Urinary bladder (tissue), 4 donors: ENCODE measurements around the gene PRKG2. TPM values are rescaled to one million over a fixed set of nuclear protein-coding genes. Genes with fewer than 3 reads are reported as not detected.
A peak's percentile ranks its signal among the peaks of the same experiment; 100 is the strongest.
"Not testable (repeated sequence)": the region's sequence is repeated elsewhere in the genome, so short reads cannot be mapped to it uniquely, and the experiment has no call there.

Source experiments
- DNase-seq: peaks from one replicate; pipeline ENCODE4 v3.0.0-alpha.2; 2015; ENCODE audit errors: extremely low spot score
- H3K27ac ChIP-seq: one replicate; pipeline ENCODE4 v1.5.1; 2013; ENCODE audit warnings: low read depth, mild to moderate bottlenecking, moderate library complexity
- H3K36me3 ChIP-seq: one replicate; pipeline ENCODE4 v1.6.1; 2013; ENCODE audit warnings: mild to moderate bottlenecking, moderate library complexity; ENCODE audit not compliant: insufficient read depth
- H3K4me1 ChIP-seq: one replicate; pipeline ENCODE4 v1.6.1; 2013; ENCODE audit warnings: mild to moderate bottlenecking, moderate library complexity; ENCODE audit not compliant: insufficient read depth
- H3K4me3 ChIP-seq: one replicate; pipeline ENCODE4 v1.5.1; 2013; ENCODE audit warnings: low read depth, low read length
- WGBS: extraction: QIAGEN DNeasy Blood & Tissue Kit; methylation state at CpG from one replicate; pipeline ENCODE4 v1.1.7; 2013; 5-methylcytosine and 5-hydroxymethylcytosine counted together
- polyA plus RNA-seq: library from polyadenylated mRNA; stranded (reverse); fragments of 200-250 nt; gene quantifications from one replicate; pipeline ENCODE4 v1.2.3, GENCODE V29; 2013
- total RNA-seq: library from RNA; depleted of rRNA; stranded (reverse); fragments of >200 nt; gene quantifications from one replicate; pipeline ENCODE4 v1.2.3, GENCODE V29; 2014
- donor health status: healthy with polysubstance abuse.
- donor health status: healthy.

PRKG2 gene
- total and polyA plus RNA-seq, 2 donors, result 0.19 to 2.1 TPM

DNA sequence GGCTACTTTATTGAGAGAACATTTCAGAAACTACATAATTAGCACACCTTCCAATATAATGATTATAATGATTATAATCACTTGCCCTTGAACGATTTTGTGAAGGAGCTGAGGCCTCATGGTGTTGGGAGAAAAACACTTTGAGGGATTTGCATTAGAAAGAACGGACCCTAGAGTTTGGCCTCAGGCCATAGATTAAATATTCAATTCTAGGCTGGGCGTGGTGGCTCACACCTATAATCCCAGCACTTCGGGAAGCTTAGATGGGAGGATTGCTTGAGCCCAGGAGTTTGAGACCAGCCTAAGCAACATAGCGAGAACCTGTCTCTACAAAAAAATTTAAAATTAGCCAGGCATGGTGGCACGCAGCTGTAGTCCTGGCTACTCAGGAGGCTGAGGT is 12.9 kb upstream of the PRKG2 start:
- Histone ChIP-seq H3K36me3 (no peaks in the 10 kb centered on the region), H3K27ac (no peak overlapping the region), H3K4me1 (no peaks in the 10 kb centered on the region), H3K4me3 (no peak overlapping the region)
- 70% methylated on average over 6 of the region's 6 CpGs for WGBS
- DNase-seq, result no peak

DNA sequence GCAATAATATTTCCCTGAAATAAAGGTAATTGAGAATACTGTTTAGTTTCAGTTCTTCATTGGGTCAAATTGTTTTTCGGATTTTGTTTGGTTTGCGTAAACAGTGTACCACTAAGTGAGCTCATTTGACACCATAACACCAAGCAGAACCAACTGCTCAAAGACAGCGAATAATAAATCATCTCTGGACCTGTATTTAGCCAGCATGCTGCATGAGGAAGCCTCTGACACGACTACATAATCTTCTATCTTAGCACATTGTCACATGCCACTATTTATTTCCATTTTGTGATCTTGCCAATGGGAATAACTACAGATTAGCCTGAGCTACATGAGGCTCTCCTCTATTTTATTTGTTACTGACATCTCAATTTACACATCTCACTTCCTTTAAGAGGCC is 12.1 kb upstream of the PRKG2 start:
- Histone ChIP-seq H3K4me1 (no peaks in the 10 kb centered on the region), H3K36me3 (no peaks in the 10 kb centered on the region), H3K4me3 (no peak overlapping the region), H3K27ac (no peak overlapping the region)
- no peak for DNase-seq
- 50% methylated on average over 4 of the region's 4 CpGs for WGBS

DNA sequence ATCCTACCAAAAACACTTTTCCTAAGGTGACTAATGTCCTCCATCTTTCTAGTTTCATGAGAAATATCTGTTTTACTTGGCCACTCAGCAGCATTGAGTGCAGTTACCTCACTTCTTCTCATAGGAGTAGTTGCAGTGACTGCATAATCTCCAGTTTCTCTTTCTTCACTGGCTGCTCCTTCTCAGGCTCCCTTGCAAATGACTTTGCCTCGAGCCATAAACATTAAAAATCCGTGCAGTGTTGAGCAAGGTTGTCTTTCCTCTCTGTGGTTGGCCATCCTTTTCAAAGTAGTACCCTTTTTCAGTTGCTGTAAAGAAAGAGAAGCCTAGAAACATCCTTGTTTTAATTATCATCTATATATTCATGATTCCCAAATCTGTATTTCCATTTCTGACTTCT is 10.2 kb upstream of the PRKG2 start:
- 56% methylated on average over 2 of the region's 2 CpGs for WGBS
- DNase-seq, result no peak
- H3K4me1 ChIP-seq, result no peaks in the 10 kb centered on the region

DNA sequence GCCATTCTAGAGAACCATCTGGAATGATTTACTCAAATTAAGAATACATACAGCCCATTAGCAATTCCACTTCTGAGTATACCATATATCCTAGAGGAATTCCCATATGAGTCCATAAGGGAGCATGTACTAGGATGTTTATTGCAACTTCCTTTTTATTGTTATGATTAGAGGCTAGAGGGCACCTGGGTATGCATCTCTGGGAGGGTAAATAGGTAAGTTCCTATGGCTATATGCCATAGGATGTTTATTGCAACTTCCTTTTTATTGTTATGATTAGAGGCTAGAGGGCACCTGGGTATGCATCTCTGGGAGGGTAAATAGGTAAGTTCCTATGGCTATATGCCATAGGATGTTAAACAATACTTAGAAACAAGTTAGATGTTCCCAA is 7.1 kb upstream of the PRKG2 start:
- not testable (repeated sequence) for H3K36me3 ChIP-seq, H3K27ac ChIP-seq, H3K4me3 ChIP-seq, H3K4me1 ChIP-seq, DNase-seq

More for the DNA sequence above, 10.2 kb upstream of the PRKG2 start:
- H3K4me3 ChIP-seq, result no peak overlapping the region
- H3K27ac ChIP-seq, result no peak overlapping the region
- H3K36me3 ChIP-seq, result no peaks in the 10 kb centered on the region

DNA sequence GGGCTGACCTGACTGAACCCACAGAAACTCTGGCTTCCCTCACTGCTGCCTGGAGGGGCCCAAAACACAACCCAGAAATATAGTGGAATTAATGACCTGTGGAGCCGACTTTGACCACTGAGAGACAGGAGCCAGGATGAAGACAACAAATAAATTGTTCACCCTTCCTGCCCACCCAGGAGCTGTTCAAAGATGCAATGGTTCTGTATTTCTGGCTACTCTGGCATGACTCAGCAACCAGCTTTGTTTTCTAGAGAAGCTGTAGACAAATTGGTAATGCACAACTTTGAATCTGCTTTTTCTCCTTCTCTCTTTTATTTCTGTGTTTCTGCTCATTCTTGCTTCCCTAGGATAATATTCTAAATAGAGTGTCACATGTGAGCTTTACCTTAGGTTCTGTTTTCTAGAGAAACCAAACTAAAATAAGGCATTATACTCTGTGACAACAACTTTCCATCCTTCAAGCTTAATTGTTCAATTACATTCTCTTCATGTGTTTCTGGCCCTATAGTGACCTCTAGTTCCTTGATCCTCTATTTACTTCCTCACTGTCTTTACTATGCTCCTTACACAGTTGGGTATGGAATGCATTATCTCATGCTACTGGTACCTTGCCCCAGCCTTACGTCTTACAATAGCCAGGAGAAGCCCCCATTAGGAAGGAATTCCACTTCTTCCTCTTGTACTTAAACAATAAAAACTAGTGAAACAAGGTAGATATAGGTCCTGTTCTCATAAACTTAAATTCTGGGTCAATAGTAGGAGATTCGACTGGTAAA is 6.5 kb upstream of the PRKG2 start:
- Histone ChIP-seq H3K27ac (no peak overlapping the region), H3K4me3 (no peak overlapping the region), H3K4me1 (no peaks in the 10 kb centered on the region), H3K36me3 (no peaks in the 10 kb centered on the region)
- WGBS, result 76% methylated on average over 3 of the region's 3 CpGs
- DNase-seq, result no peak

DNA sequence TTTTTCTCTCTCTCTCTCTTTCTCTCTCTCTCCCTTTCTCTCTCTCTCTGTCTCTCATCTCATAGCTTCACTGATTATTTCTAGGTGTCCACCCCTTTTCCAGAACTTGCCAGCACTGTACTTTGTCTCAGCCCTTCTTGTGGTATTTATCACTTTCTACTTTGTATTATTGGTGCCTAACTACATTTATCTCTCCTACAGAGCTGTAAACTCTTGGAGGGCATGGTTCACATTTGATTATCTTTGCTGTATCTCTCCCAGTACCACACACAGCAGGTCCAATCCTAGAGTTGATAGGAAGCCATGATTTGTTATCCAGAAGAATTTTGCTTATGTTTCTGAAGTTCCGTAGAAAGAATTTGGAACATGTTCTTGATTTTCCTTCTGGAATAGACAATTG is 5.2 kb upstream of the PRKG2 start:
- no peak for DNase-seq
- H3K4me1 ChIP-seq, result no peaks in the 10 kb centered on the region
- no peaks in the 10 kb centered on the region for H3K36me3 ChIP-seq
- H3K4me3 ChIP-seq, result no peak overlapping the region
- no peak overlapping the region for H3K27ac ChIP-seq
- WGBS, result 62% methylated on average over 1 of the region's 1 CpG

DNA sequence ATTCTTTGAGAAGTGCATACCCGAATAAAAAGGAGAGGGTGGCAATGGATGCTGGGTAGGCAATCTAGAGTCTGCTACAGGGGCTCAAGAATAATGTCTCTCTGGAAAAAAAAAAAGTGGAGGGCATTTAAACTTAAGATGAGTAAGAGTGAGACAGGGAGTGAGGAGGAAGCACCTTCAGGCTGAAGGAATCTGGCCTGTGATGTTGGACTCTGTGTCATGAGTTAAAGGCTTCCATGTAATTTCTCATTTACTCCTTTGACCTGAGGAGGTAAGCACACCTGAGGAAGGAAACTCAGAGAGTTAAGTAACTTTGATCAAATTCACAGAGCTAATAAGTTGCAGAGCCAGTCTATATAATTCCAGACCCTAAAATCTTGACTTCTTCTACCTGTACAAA is 3.2 kb upstream of the PRKG2 start:
- H3K36me3 ChIP-seq, result no peaks in the 10 kb centered on the region
- 91% methylated on average over 1 of the region's 1 CpG for WGBS
- no peaks in the 10 kb centered on the region for H3K4me1 ChIP-seq
- DNase-seq, result no peak
- H3K27ac ChIP-seq, result no peak overlapping the region
- no peak overlapping the region for H3K4me3 ChIP-seq

DNA sequence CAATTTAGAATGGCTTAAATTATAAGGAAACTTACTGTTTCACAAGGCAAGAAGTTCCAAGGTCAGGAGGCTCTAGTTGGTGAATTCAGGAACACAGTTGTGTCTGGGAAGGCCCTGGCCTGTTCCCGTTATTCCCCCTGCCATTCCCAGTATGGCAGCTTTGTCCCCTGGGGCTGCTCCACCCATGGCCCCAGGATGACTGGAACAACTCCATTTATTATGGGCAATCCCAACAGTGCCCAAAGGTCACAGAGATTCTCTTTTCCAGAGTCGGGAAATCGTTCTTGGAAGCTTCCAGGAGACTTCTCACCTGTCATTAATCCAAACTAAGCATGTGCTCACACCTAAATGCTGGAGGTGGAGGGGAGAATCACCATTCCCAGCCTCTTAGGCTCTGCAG is 2.8 kb upstream of the PRKG2 start:
- 74% methylated on average over 3 of the region's 3 CpGs for WGBS

DNA sequence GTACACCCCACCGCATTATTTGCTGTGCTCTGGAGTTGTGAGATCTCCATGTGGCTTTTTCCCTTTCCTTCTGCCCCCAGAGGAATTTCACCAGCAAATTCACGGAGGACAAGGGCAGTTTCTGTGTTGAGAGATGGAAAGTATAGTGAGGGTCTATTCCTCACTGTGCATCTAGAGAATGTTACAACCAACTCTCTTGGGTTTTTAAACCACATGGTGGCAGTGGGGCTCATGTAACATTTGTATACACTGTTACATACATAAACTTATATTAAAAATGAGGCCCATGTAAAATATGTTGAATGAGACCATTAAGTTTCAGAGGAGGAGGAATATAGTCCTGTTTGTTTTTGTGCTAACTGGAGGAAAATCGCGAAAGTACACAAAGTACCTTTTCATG is 909 bp upstream of the PRKG2 start:
- WGBS, result 61% methylated on average over 4 of the region's 4 CpGs
- Histone ChIP-seq H3K36me3 (no peaks in the 10 kb centered on the region), H3K27ac (no peak overlapping the region), H3K4me1 (no peaks in the 10 kb centered on the region), H3K4me3 (no peak overlapping the region)
- DNase-seq, result no peak

More for the DNA sequence above, 2.8 kb upstream of the PRKG2 start:
- DNase-seq, result no peak
- Histone ChIP-seq H3K4me3 (no peak overlapping the region), H3K4me1 (no peaks in the 10 kb centered on the region), H3K36me3 (no peaks in the 10 kb centered on the region), H3K27ac (no peak overlapping the region)

DNA sequence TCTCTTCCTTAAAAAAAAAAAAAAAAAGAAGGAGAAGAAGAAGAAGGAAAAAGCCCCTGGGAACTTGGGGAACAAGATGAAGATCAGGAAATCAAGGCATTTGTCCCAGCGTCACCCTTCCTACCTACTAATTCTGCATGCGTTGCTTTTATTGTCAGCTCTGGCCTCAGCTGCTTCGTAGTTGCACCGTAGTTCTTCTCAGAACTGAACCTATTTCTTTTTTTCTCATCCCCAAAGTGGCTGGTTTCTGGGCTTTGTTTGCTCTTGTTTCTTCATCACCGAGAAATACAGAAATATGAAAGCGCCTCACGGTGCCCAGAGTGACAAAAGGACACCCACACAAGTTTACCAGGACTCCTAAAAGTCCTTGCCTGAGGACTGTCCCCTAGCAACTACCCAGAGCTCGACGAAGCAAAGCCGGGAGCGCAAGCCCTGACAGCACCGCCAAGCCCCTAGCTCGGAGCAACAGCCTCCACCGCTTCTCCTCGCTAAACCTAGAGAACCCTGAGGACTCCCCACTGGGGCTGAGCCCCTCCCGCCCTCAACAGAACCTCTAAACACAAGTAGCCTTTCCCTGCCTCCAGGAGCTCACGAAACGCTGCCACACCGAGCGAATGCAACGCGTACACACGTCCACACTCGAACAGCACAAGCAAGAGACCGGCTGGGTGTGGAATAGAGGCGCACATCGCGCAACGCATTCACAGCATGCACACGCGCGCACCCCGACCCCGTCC is 710 bp downstream of the PRKG2 start:
- no peak for DNase-seq
- Histone ChIP-seq H3K4me3 (peak overlapping the region; percentile 36), H3K27ac (no peak overlapping the region), H3K4me1 (no peaks in the 10 kb centered on the region), H3K36me3 (no peaks in the 10 kb centered on the region)
- WGBS, result 5% methylated on average over 34 of the region's 34 CpGs

DNA sequence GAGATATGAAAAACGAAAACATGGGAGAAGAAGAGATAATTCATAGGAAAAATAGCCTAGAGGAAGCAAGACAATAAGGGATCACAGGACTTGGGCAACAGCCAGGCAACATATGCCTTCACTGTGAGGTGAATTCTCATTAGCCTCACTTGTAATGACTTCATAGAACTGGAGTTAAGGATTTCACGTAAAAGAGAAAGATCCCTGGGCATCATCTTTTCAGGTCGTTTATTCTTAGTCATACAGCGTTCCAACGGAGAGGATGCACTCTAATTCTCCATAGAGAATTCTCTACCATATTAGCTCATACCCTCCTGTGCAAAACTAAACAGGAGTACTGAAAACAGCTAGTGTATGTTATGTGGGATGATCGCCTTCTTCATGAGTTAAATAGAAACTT is 1.4 kb downstream of the PRKG2 start:
- Histone ChIP-seq H3K27ac (no peak overlapping the region), H3K4me3 (no peak overlapping the region), H3K36me3 (no peaks in the 10 kb centered on the region), H3K4me1 (no peaks in the 10 kb centered on the region)
- 65% methylated on average over 6 of the region's 6 CpGs for WGBS
- no peak for DNase-seq

DNA sequence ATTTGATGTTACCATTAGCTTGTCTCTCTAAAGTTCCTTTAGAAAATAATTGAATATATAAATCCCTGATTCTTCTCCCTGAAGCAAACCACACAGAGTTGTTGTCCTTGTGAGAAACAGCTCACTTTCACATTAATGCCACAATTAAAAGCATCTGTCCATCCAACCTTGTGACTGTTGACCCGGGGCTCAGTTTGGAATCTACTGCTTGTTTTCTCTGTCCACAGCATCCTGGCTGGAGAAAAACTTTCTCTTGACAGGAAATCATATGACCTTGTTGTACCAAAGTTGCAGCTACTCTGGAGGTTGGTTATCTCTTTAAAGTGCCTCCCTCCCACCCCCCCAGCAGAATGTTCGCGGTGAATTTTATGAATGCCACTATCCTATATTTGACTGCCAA is 3.1 kb downstream of the PRKG2 start:
- H3K4me1 ChIP-seq, result no peaks in the 10 kb centered on the region
- H3K36me3 ChIP-seq, result no peaks in the 10 kb centered on the region
- DNase-seq, result no peak
- WGBS, result 57% methylated on average over 3 of the region's 3 CpGs
- no peak overlapping the region for H3K4me3 ChIP-seq
- no peak overlapping the region for H3K27ac ChIP-seq

DNA sequence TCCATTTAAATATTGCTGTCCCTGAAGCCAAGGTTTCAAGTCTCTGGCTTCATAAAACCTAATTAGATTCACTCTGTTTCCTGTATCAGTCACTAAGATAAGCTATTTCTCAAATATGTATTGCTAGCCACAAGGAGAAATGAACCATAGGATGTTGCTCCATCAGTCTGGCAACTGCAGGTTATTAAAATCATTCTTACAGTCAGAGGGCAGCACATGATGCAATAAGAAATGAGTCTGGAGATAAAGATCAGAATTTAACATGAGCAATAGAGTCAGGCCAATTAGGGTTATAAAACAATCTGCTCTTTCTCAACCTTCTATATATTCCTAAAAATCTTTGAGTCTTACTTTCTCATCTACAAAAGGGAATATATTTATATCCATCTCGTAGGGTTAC is 7.2 kb downstream of the PRKG2 start:
- H3K36me3 ChIP-seq, result no peaks in the 10 kb centered on the region
- WGBS, result 51% methylated on average over 1 of the region's 1 CpG
- H3K27ac ChIP-seq, result no peak overlapping the region
- no peak overlapping the region for H3K4me3 ChIP-seq
- no peaks in the 10 kb centered on the region for H3K4me1 ChIP-seq
- DNase-seq, result no peak

DNA sequence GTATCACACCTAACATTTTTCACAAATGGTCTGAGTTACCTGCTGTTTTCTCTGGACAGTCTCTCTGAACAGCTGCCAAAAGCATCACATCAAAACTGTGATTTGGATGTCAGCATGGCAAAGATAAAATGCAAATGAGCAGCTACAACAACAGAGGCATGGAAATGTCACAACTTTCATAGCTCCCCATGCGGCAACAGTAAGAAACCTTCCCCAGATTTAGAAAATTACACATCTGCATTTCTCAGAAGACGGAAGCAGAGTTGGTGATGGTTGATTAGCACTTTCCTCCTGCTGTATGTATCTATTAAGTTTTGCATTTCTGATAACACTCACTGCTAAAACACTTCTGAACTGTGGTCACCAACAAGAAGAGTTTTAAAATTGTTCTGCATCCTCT is 9.7 kb downstream of the PRKG2 start:
- Histone ChIP-seq H3K4me1 (no peaks in the 10 kb centered on the region), H3K36me3 (no peaks in the 10 kb centered on the region), H3K4me3 (no peak overlapping the region), H3K27ac (no peak overlapping the region)
- no peak for DNase-seq
- WGBS, result 91% methylated on average over 2 of the region's 2 CpGs
